DMS53 treated with DMSO at 0.1 percent for 48 hours (cell line): ENCODE data around the gene PCNX2.
A peak's percentile ranks its signal among the peaks of the same experiment; 100 is the strongest.

Experiments
- DNase-seq: peaks from one replicate; lab custom pipeline; 2025; ENCODE audit not compliant: unreplicated experiment; lab: John Stamatoyannopoulos, UW

Gene PCNX2

DNA sequence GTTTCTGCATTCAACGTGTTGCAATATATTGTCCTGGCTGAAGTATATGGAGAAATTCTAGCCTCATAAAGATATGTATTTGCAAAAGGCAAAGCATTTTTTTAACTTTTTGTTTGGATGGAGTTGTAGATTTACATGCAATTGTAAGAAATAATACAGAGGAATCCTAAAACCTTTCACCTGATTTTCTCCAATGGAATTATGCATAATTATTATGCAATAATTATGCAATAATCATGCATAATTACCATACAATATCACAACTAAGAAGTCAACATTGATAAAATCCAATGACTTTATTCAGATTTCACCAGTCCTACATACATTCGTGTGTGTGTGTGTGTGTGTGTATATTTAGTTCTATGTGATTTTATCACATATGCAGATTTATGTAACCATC lies 24.5 kb upstream of the PCNX2 start:
- DNase-seq, result no peak

DNA sequence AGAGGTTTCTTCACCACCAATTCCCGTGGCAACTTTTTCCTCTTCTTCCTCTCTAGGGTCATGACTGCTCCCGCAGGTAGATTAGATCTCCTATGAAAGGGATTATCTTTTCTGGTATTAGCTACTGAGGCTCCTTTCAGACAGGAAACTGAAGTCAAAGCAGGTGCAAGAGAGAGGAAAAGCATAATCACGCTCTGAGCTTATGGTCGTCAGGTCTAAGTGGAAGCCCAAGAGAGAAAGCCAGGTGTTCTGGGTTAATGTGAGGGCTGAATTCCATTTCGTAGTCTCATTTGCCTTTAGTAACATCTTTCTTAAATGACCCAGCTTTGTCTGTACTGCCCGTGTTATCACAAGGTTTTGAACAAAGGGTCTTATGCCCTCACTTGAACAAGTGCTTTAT lies 23.7 kb upstream of the PCNX2 start:
- no peak for DNase-seq

GRCh38 chr1:233316473-233316872 lies 20.9 kb upstream of the PCNX2 start:
- DNase-seq, result no peak

DNA sequence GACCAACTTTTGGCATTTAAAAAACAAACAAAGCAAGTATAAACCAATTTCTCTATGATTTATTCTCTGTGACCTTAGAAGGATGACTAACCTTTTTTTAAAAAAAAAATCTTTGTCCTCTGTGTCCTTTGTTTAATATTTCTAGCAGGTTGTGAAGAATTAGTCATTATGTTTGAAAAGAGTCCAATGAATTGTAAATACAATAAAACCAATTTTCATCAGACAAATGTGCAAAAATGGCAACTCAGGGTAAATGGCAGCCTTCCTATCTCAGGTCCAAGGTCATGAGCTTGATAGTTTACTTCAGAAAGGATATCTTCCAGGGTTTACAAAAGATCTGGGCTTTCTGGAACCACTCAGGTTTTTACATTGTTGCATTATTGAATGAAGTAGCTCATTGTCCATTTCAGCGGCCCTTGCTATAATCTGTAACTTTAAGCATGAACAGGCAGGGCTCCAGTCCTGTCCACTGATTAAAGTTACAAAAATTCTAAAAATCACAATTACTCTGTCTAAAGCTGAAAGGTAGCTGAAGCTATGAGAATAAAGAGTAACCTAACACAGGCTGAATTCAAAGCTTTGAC lies 20.3 kb upstream of the PCNX2 start:
- DNase-seq, result no peak

- DNase-seq, result no peak
Observed at GRCh38 chr1:233313434-233314155, 18.1 kb upstream of the PCNX2 start.

GRCh38 chr1:233304489-233305102 lies 9.1 kb upstream of the PCNX2 start:
- peak; percentile 58 for DNase-seq

GRCh38 chr1:233300326-233300725 lies 4.8 kb upstream of the PCNX2 start:
- DNase-seq, result no peak

GRCh38 chr1:233299450-233299849 lies 3.9 kb upstream of the PCNX2 start:
- DNase-seq, result peak; percentile 65

- DNase-seq, result no peak
Observed at GRCh38 chr1:233295975-233296322, 424 bp upstream of the PCNX2 start.

GRCh38 chr1:233294913-233295236 lies 650 bp downstream of the PCNX2 start:
- DNase-seq, result peak; percentile 59

DNA sequence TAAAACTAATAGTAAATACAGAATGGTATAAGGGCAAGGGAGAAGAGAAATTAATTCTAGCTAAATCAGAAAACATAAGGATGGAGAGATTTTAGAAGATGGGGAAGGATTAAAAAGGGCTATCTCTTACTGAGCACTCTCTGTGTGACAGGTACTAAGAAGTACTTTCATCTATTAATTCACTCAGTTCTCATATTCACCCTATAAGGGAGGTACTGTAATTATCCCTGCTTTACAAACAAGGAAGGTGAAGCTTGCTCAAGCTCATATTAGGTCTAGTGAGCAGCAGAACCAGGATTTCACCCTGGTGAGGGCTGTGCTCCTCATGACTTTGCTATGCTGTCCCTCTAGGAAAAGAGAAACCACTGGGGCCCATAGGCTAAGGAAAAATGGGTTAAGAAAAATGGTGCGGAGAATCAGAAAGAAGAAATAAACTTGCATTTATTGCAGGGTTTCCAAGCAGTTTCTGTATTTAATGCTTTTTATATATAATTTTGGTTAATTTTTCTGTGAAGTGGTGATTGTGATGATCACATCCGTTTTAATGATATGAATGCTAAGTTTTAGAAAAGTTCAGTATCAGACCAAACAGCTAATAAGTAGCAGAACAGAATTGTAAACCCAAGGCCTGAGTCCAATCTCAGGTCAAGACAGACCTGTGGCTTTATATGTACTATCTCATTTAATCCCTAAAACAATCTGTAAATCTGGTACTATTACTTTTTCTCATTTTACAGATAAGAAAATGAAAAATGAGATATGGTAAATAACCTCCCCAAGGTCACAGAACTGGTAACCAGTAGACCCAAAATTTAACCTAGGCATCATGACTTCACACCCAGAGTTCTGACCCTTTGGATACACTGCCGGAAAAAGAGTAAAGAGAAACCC lies 1.7 kb downstream of the PCNX2 start:
- DNase-seq, result no peak

DNA sequence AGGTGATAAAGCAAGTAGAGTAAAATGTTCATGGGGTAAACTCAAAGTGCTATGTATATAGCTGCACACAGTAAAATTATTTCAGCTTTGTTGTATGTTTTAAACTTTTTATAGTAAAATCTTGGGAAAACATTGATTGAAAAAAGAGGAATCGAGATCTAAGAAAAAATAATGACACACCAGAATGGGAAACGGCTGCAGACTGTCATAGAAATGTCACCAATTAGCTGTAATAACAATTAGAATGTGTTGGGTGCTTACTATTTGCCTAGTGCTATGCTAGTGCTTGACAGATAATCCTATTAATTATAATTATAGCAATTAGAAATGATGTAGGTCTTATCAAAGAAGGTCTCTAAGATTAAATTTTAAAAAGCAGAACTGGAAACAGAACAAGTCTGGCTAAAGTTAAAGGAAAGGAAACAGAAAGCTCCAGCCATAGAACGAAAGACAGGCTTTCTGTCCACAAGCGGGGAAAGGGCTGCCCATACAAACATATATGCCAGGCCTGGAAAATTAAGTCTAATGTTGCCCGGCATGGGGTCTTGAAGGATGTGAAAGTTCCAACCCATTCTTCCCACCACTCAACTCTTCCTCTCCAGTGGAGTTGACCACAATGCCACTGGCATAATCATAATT lies 5.0 kb downstream of the PCNX2 start:
- no peak for DNase-seq

- no peak for DNase-seq
Observed at GRCh38 chr1:233289676-233290075, 5.8 kb downstream of the PCNX2 start.

- no peak for DNase-seq
Observed at GRCh38 chr1:233282582-233282886, 13.0 kb downstream of the PCNX2 start.

GRCh38 chr1:233281711-233282581 lies 13.6 kb downstream of the PCNX2 start:
- no peak for DNase-seq

GRCh38 chr1:233279971-233280370 lies 15.6 kb downstream of the PCNX2 start:
- no peak for DNase-seq

DNA sequence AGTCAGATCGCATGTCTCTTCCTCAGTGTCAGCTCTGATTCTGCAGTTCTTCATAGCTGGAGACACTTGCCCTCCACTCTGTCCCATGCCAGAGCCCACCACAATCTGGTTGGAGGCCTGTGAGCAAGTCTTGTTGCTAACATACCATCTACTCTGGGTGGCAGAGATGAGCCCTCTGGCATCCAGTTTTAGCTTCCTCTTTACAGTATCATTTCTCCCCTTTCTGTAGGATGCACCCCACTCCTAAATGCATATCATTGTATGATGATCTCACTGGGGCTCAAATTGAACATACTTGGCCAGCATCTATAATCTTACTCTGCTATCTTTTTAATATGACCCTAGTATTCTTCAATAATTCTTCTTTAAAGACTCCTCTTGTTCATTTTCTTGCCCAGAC lies 16.9 kb downstream of the PCNX2 start:
- no peak for DNase-seq

DNA sequence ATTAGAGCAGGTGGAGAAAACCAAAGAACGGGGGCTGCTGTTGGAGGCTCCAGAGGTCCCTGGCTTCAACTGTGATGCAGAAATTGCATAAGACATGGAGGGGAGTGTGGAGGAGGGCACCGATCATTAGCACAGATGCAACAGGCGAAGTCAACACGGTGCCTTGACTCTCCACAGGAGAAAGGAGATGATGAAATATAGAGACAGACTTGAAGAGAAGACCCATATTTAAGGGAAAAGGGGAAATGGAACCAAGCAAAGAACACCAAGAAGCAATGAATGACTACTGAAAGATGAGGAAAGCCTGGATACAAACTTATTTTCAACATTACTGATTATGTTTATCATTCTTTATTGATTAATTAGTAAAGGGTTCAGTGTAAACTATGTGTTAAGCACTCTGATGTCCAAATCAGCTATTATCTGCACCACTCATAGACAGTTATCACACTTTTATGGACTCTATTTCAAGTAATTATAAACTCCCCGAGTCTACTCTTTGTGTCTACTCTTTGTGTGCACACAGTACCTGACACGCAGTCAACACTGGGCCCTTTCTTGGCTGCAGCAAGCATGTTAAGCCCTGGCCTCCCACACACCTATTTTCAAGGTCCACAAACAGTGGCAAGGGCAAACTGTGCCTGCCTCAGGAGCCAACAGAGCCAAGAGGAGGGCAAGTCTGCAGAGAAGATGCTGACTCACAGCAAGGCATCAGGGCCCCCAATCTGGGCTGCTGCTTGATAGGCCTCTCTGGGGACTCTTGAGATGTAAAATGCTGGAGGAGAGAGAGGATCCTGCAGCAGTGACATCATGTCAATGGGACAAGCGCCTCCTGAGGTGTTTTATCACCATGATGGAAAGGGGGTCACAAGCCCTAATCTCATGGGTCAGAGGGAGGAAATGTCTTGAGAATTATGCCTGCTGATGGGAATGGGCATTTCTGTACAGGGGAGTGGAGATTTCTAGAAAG lies 17.6 kb downstream of the PCNX2 start:
- DNase-seq, result no peak

DNA sequence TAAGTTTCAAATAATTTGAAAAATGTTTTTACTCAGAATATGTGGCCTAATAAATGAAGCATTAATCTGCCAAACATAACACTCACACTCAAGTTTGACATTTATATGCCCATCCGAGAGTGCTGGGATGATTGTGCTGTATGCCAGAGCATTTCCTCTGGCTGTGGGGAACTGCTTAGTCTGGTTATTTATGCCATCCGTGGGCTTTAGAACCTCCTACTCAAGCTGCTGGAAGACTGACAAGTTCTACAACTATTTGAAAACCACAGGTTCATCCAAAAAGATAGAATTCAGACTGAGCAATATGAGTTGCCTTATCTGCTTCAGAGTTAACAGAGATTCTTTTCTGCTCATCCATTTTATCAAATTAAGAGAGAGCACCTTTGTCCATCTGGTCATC lies 25.9 kb downstream of the PCNX2 start:
- no peak for DNase-seq
